Activated T-cell treated with anti-CD3 and anti-CD28 coated beads for 1 hour (primary cell): ENCODE data around the gene ADARB2.
A peak's percentile ranks its signal among the peaks of the same experiment; 100 is the strongest.
"Not testable (repeated sequence)": the region's sequence is repeated elsewhere in the genome, so short reads cannot be mapped to it uniquely, and the experiment has no call there.

Experiments
- DNase-seq: peaks from one replicate; pipeline ENCODE4 v3.0.0-alpha.2; 2020; ENCODE audit warnings: low read depth

ADARB2 gene

DNA sequence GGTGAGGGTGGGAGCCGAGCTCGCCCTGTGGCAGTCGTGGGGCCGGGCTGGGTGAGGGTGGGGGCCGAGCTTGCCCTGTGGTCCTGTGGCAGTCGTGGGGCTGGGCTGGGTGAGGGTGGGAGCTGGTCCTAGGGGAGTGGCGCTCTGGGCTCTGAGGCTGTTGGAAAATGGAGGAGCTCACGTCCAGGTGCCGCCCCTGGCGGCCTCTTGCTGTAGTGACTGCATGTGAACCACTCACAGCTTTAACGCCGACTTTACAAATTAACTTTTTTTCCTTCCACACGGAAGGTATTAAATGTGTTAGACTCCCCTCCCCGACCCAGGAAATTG is 368.5 kb downstream of the ADARB2 start:
- DNase-seq, result peak; percentile 23

DNA sequence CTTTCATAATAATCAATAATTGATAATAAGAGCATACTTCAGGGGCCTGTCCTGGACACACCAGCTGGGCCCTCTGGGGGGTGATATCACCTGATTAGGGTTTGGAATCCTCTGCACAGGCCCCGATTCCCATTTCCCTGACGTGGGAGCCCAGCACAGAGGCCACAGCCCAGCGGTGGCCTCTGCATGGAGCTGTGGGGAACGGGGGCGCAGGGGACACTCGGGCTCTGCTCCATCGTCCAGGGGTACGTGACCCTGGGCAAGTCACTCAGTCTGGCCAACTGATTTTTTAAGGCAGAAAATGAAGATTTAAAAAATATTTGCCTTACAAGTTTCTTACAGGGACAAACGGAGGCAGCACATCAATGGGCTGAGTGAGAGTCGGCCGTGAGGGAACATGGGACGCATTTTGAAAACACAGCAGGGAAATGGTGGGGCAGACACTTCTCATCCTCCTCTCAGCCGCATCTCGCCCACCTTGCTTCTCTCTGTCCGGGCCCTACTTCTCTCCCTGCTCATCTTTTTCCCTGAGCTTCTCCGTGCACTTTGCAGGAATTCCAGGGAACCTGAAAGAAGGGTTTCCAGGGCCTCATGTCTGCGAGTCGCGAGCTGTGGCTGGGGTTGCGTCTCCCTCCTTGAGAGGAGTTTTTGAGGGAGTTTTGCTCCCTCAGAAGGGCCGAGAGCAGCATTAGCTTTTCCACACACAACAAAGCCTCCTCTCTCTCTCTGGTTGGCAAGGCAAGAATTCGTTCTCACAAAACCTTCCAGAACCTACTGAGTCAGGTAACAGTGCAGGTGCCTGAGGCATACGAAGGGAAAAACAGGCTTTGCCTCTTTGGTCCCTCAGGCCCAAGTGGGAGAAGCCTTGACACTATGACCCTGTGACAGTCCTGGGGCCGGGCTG is 369.1 kb downstream of the ADARB2 start:
- DNase-seq, result no peak

DNA sequence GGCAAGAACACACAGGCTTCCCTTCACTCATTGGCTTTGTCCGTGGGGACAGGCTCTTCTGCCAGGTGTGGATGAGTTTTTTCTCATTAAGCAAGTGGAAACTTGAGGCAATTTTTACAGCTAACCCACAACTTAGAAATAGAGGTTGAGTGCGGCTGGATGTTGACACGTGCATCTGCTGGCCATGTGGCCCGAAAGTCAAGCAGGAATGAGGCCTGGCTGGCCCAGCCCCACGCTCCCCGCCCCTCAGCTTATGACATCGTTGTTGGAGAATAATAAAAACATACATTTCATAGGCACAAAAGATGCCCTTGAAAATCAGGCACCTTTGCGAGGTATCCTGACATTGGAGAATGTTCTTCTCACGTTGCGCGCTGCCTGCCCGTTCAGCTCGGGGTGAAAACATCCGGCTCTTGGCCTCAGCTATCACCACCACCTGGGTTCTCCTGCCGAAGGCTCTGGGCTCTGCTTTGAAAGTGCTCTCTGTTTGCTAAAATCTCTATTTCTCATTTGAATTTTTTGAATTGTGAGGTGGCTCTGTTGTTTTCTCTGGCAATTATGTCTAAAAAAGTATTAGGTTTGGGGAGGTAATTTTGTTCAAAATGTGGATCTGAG is 370.4 kb downstream of the ADARB2 start:
- DNase-seq, result no peak

DNA sequence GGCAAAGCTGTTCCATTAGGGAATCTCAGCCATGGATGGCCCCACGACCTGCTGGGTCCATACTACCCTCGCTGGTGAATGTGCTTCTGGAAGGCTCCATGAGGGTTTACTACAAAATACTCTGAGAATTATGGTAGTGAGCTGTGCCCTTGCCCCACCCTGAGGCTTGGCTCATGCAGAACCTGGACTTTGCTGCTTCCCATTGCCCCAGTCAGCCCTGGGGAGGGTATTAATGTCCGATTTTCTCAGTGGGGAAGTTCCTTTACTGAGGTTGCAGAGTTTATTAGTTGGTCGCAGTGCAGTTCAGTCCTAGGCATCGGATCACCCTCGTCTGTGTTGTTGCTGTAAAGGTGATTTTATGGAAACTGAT is 371.0 kb downstream of the ADARB2 start:
- DNase-seq, result no peak

DNA sequence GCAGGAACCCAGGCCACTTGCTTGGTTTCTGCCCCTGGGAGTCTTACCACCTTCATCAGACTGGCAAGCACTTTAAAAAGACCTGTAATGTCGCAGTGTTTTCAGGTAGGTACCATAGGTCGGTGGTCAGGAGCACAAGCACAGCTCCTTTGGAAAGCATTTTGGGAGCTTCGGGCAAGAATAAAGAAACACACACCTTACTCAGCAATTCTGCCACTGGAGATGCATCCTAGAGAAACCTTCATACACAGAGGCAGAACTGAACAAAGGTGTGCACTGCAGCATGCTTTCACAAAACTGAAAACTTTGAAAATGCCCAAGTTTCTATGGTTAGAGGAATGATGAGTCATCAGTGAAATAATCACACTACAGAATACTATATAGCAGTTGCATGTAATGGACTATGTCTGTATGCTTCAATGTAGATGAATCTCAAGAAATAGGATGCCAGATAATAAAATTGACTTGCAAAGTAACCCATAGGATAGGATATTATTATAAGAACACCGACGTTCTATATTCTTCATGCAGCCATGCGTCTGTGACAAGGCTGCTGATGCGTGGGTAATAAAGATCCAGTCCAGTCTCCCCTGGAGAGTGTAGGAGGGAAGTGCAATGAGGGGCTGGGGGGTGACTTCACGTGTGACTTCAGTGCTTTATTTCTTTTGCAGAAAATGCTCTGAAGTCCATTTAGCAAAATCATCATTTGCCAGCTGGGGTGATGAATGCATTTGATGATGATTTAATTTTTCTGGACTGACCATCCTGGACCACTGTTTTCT is 371.6 kb downstream of the ADARB2 start:
- no peak for DNase-seq

DNA sequence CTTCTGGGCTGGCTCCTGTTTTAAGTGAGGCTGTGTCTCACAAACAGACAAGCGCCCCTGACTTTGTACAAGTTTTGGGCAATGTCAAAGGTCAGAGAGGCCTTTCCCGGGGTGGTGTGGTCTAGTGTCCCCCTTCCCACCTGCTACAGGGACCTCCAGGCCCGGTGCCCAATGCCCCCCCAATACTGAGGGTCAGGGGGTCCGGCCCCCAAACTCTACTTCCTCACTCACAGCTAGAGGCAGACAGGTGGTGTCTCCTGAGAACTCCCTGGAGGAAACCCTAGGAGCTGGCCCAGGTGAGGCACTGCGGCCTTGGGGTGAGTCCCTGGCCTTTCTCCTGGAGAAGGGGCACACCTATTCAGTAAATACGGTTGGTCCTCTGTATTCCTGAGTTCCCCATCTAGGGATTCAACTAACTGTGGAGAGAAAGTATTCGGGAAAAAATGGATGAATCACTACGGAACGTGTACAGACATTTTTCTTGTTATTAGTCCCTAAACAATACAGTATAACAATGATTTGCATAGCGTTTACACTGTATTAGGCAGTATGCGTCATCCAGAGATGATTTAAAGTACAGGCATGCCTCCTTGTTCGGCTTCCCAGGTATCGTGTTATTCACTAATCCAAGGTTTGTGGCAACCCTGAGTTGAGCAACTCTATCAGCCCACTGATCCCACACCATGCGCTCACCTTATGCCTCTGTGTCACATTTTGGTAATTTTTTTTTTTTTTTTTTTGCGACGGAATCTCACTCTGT is 373.0 kb downstream of the ADARB2 start:
- DNase-seq, result no peak

DNA sequence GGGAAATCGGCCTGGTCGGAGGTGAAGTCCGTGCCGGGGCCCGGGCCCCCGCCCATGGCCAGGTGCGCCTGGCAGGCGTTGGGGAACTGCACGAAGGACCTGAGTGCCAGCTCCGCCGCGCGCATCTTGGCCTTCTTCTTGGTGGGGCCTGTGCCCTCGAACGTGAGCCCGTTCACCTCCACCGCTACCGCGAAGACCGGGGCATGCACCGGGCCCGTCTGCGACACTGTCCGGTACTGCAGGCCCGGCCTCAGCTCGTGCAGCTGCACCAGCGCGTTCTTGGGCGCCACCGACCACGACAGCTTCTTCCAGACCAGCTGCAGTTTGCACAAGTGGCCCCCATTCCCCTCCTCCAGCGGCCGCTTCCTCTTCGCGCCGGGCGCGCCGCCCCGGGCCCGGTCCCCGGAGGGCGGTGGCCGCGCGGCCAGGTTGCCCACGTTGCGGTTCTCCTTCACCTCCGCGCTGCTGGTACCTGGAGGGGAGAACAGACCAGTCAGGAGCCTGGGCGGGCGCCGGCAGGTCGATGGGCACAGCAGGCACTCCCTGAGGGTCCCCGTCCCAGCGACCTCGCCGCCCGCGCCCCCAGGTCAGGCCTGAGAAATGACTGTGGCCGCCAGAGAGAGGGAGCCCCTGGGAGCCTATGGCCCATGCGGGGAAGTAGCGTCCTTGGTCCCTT is 373.7 kb downstream of the ADARB2 start:
- no peak for DNase-seq

DNA sequence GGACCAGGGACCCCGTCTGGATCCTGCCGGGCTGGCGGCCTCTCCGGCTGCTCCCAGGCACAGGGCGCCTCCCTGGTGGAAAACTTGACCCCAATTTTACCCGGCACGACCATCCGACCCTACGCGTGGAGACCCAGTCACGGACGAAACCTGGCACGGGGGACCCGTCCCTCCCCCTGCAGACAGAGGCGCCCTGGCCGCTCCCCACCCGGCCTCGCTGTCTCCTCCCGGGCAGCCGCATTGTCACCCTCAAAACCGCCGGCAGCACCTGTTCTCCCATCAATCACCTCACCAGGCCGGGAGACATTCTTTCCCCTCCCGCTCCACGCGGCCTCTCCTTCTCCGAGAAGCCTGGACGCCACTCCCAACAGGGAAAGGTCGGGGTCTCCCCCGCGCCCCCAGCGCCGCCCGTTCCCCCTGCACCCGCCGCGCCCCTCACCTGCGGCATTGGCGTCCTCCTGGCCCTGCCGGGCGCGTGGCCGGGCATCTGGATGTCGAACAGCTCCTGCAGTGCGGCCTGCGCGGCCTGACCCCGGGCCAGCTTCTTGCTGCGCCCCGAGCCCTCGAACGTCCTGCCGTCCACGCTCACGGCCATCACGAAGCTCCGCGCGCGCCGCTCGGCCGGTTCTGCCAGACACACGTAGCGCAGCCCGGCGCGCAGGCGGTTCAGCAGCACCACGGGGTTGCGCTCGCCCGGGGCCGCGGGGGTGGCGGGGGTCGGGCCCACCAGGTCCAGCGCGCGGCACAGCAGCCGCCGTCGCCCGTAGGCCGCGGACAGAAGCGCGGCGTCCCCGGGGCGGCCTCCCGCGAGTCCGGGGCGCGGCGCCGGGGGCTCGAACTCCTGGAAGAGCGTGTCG is 374.5 kb downstream of the ADARB2 start:
- DNase-seq, result no peak

DNA sequence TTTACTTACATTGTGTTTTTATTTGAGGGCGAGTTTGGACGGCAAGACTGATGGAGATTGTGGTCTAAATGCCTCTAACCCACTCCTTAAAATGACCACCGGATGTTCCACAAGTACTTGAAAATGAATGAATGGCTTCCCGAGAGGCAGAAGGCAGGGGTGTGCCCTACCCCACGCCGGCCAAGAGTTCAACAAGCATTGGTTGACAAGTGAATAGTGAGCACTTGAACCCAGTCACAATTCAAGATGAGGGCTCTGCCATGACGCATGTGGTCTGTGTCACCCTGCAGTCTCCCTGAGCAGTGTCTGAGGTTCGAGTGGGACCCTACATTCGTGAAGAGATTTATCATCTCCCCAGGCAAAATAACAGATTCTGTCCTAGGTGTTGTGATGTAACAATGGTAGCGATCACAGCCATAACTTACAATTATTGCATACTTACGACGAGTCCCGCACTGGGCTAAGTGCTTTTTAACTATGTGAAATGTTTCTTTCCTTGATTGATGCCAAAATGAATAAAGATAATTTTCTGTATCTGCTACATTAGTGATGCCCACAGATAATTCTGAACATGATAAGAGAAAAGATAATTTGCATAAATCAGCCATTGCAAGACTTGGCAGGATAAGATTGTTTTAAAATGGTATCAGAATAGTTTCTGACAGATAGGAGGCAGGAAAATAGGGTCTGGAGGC is 375.8 kb downstream of the ADARB2 start:
- DNase-seq, result no peak

DNA sequence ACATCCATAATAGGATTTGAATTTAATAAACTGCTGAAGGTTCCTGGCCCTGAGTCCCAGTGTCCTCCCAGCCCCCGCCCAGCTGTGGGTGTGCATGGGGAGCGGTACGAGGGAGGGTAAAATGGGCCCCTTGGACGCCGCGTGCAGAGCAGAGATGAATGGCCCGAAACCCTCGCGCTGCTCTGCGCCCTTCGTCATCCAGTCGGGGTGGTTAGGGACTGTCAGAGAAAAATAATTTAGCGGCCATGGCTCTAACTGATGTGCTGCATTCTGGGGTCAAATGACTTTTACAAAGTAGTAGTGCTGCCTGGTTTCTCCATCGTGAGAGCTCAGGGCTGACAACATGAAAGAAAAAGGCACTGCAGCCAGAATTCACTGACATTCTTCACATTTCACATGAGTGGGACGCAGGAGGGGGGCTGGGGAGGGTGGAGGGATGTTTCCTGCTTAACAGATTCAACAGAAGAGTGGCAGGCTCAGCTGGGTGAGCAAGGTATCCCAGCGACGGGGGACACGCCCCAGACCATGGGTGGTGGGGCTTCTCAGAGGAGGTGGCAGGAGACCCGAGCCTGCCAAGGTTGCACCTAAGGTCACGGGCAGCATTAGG is 376.7 kb downstream of the ADARB2 start:
- DNase-seq, result no peak

DNA sequence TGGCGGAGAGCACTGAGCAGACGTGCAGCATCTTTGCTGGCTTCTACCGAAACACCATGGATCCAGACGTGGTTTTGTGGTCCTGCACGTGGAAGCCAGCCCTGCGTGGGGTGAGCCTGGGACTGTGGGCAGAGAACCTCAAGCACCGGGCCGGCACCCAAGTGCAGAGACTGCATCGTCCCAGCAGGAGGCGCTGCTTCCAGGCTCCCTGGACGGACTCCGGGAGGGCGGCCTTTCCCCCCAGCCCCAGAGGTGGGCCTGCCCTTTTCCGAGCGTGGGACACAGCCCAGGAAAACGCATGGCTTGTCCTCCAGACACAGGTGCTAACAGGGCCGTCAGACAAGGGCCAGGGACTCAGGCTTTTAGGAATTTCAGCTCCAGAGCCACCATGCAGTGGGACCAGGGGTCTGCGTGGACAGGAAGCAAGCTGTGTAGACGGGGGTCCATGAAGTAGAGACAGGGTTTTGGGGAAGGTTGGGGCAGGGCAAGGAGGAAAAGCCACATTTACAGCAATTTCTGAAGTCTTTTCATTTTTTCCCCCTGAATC is 377.2 kb downstream of the ADARB2 start:
- no peak for DNase-seq

DNA sequence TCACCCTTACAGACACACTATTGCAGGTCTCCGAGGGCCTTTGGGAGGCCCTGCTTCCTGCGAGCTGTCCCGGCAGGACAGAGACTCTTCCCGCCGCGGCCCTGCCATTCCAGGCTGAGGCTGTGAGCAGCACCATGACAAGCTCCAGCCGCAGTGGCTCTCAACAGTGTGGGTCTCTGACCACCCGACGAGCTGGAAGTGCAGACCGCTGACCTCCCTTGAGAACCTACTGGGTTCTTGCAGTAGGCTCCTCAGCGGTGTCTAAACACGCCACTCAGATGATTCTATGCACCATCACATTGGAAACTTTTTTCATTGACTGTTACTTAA is 377.7 kb downstream of the ADARB2 start:
- DNase-seq, result no peak

DNA sequence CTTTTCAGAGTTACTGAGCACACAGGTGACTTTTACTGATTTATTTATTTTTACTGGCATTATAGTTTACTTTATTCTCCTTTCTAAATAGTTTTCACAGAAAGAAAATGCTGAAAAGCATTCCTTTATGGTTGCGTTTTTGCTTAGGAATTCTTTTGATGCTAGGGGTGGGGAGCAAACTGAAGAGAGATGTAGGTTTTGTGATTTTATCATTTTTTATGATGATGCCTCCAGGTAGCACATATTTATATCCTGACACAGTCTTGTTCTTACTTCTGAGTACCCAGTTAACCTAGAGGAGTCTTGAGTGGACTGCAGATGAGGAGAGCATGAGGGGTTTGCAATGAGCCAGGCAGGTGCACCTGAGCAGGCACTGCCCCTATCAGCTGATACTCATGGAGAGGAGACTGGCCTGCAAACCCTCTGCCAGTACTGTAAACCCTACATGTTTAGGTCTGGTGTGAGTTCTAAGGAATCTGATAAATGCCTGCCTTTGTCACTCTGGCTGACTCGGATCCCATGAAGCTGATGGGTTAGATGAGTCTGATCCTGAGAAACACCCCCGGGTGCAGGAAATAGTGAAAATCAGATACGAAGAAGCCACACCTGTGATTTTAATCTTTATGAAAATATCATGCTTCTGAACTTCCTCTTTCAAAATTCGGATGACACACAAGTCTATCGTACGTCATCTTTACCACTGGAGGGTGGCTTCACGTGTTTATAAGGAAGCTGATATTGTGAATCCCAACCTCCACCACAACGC is 378.3 kb downstream of the ADARB2 start:
- no peak for DNase-seq

DNA sequence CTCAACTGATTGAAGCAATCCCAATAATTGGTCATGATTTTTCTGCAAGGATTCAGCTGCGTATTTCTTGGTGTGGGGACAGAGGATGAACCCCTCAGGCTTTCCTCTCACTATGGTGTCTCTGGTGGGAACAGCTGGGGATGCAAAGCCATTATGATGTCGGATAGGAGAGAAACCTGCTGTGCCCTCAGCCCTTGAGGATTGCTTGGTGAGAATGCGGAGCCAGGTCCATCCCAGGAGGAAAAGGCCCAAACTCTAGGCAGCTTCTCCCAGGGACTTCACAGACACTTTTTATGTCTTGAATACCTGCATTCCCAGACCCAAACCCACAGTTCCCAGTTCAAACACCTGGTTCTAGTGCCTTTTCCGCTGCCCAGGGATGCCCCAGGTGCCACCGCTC is 379.2 kb downstream of the ADARB2 start:
- DNase-seq, result no peak

DNA sequence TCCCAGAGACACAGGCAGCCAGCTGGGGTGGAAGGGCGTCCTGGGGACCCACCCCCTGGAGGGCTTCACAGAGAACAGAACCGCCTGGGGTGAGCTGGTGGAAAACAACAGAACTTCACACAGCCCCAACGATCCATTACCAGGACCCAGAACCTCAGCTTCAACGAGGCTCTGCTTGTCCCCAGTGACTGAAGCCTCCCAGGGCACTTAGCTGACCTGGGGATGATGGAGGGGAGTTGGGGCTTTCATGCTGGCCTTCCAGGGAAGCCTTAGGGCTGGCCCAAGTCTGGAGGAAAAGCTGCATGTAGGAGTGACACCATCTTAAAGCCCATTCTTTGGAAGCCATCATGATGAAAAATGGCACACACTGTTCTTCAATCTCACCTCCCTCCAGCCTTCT is 381.0 kb downstream of the ADARB2 start:
- no peak for DNase-seq

DNA sequence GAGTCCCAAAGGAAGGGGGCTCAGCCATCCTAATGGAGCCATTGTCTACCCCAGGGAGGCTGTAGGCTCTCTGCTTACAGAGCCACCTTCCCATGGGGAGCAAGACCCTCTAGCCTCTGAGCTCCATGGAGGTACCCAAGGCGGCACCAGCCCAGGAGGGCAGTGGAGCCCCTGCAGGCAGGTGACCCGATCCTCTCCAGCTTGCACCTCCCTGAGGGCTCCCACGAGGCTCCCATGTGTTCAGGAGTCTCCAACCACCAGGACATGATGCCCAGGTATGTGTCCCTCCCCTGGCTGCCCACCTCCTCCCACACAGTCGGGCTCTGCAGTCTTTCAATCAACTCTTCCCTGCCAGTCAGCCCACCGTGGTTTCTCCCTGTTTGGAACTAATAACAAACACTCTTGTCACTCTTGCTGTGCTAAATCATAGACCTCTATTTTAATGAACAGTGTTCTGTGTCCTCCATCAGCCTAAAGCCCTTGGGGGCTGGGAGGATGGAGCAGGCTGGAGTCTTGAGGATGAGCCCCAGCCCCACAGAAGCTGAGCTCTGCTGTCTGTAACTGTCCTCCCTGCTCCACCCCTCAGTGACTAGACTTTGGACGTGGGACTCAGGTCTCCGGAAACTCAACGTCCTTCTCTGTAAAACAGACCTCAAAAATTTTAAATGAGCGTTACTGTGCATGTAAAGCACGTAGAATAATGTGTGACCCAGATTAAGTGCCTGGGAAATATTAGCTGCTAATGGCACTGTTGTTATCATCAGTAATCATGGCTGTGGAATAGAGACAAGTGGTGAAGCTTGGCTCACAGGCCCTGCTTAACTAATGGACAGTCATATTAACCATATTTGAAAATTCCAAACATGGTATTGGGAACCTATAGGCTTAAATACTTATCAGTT is 382.3 kb downstream of the ADARB2 start:
- DNase-seq, result no peak

DNA sequence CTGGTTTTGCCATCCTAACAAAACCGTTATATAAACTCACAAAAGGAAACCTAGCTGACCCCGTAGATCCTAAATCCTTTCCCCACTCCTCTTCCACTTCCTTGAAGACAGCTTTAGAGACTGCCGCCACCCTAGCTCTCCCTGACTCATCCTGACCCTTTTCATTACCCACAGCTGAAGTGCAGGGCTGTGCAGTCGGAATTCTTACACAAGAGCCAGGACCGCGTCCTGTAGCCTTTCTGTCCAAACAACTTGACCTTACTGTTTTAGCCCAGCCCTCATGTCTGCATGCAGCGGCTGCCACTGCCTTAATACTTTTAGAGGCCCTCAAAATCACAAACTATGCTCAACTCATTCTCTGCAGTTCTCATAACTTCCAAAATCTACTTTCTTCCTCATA is 385.0 kb downstream of the ADARB2 start:
- DNase-seq, result not testable (repeated sequence)

DNA sequence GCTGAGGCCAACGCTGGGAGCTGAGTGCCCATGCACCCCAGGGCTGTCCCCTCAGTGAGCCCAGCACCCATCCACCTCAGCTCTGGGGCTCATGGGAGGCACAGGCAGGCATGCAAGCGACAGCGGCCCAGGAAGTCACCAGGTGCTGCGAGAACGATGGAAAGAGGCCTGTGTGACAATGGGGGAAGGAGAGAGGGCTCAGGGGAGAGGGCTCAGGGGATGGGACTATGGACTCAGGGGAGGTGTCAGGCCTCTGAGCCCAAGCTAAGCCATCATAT is 388.6 kb downstream of the ADARB2 start:
- no peak for DNase-seq
